Naive thymus-derived CD4-positive, alpha-beta T cell (primary cell): ENCODE results near the gene R3HDM1. TPM values are rescaled to one million over a fixed set of nuclear protein-coding genes. Genes with fewer than 3 reads are reported as not detected.

Experiments
- ATAC-seq: fragments of 150-1000 bp; cut with Tn5 transposase; 2 replicates; pipeline ENCODE4 v1.10.0; 2021; ENCODE audit warnings: mild to moderate bottlenecking, moderate library complexity
- CTCF ChIA-PET: fragments of 350-600 bp; sonication (Branson Sonifier 250); formaldehyde crosslinking; loops from one replicate; lab custom pipeline; 2021; ENCODE audit warnings: antibody characterized with exemption; lab: Charles Lee
- POLR2A ChIA-PET: fragments of 350-600 bp; sonication (Branson Sonifier 250); formaldehyde crosslinking; loops from one replicate; lab custom pipeline; 2021; ENCODE audit warnings: antibody characterized with exemption, inconsistent platforms; lab: Charles Lee
- DNase-seq, 9 donors: peaks; one replicate each; pipeline versions ENCODE4 v3.0.0 to v3.0.0-alpha.2; 2020 to 2022; ENCODE audit warnings: mixed read lengths in 1 of 9
- H3K27ac ChIP-seq: one replicate; pipeline ENCODE4 v1.7.0; 2013; ENCODE audit warnings: mild to moderate bottlenecking, low read depth, low read length, moderate library complexity
- H3K27me3 ChIP-seq, 2 donors: one replicate each; pipeline ENCODE4 v1.7.0; 2013; ENCODE audit warnings: low read length in 2 of 2, mild to moderate bottlenecking in 2 of 2, moderate library complexity in 2 of 2; ENCODE audit not compliant: control insufficient read depth in 2 of 2, insufficient read depth in 2 of 2
- H3K36me3 ChIP-seq, 3 experiments: 1 replicate in 2 of 3; 2 replicates in 1 of 3; pipeline ENCODE4 v1.7.0; 2013; ENCODE audit warnings: low read length in 3 of 3, mild to moderate bottlenecking in 3 of 3, moderate library complexity in 1 of 3; ENCODE audit not compliant: insufficient read depth in 3 of 3, control insufficient read depth in 2 of 3
- H3K4me1 ChIP-seq, 2 donors: one replicate each; pipeline ENCODE4 v1.7.0; 2013; ENCODE audit warnings: low read length in 2 of 2, mild to moderate bottlenecking in 2 of 2, moderate library complexity in 1 of 2; ENCODE audit not compliant: control insufficient read depth in 2 of 2, insufficient read depth in 2 of 2
- H3K4me3 ChIP-seq: 2 replicates; pipeline ENCODE4 v1.7.0; 2013; ENCODE audit warnings: mild to moderate bottlenecking, low read length
- H3K9me3 ChIP-seq, 3 experiments: 1 replicate in 2 of 3; 2 replicates in 1 of 3; pipeline ENCODE4 v1.7.0; 2013; ENCODE audit warnings: low read length in 3 of 3; ENCODE audit not compliant: control insufficient read depth in 2 of 3
- H3K27ac Mint-ChIP-seq, 9 donors: one replicate each; pipeline ENCODE4 v1.8.0; 2020 to 2022; ENCODE audit warnings: mixed read lengths in 9 of 9, mild to moderate bottlenecking in 8 of 9, moderate library complexity in 5 of 9, inconsistent platforms in 2 of 9
- H3K27me3 Mint-ChIP-seq, 5 donors: one replicate each; pipeline ENCODE4 v1.8.0; 2021 to 2022; ENCODE audit warnings: mixed read lengths in 5 of 5, mild to moderate bottlenecking in 1 of 5
- H3K36me3 Mint-ChIP-seq, 5 donors: one replicate each; pipeline ENCODE4 v1.8.0; 2020 to 2022; ENCODE audit warnings: mixed read lengths in 5 of 5, mild to moderate bottlenecking in 3 of 5, inconsistent platforms in 1 of 5
- H3K4me1 Mint-ChIP-seq, 7 donors: one replicate each; pipeline ENCODE4 v1.8.0; 2020 to 2022; ENCODE audit warnings: mixed read lengths in 7 of 7, mild to moderate bottlenecking in 3 of 7, inconsistent platforms in 1 of 7
- H3K4me3 Mint-ChIP-seq, 10 donors: one replicate each; pipeline ENCODE4 v1.8.0; 2020 to 2022; ENCODE audit warnings: mild to moderate bottlenecking in 10 of 10, mixed read lengths in 10 of 10, moderate library complexity in 6 of 10, inconsistent platforms in 2 of 10
- H3K9me3 Mint-ChIP-seq, 11 donors: one replicate each; pipeline ENCODE4 v1.8.0; 2020 to 2022; ENCODE audit warnings: mixed read lengths in 11 of 11, mild to moderate bottlenecking in 4 of 11, inconsistent platforms in 1 of 11, moderate library complexity in 1 of 11
- intact Hi-C, 2 donors: fragments of 100-400 bp; cut with micrococcal nuclease; formaldehyde crosslinking; loops; one replicate each; pipeline ENCODE4 v1.15.1; 2023
- polyA plus RNA-seq, 2 donors: library from polyadenylated mRNA; unstranded; fragments of 300-500 nt; fragmentation: Illumina TruSeq; gene quantifications; one replicate each; pipeline ENCODE4 v1.2.3, GENCODE V29; 2021
- total RNA-seq, 6 experiments: library from RNA in 5 of 6; stranded (reverse) in 5 of 6; gene quantifications; 1 replicate in 5 of 6; 2 replicates in 1 of 6; pipeline ENCODE4 v1.2.3 and lab custom pipeline; 2021 to 2026

R3HDM1 gene
- total and polyA plus RNA-seq, 7 experiments from 2014 or later: 21.0 to 58.2 (median 44.3) TPM

DNA sequence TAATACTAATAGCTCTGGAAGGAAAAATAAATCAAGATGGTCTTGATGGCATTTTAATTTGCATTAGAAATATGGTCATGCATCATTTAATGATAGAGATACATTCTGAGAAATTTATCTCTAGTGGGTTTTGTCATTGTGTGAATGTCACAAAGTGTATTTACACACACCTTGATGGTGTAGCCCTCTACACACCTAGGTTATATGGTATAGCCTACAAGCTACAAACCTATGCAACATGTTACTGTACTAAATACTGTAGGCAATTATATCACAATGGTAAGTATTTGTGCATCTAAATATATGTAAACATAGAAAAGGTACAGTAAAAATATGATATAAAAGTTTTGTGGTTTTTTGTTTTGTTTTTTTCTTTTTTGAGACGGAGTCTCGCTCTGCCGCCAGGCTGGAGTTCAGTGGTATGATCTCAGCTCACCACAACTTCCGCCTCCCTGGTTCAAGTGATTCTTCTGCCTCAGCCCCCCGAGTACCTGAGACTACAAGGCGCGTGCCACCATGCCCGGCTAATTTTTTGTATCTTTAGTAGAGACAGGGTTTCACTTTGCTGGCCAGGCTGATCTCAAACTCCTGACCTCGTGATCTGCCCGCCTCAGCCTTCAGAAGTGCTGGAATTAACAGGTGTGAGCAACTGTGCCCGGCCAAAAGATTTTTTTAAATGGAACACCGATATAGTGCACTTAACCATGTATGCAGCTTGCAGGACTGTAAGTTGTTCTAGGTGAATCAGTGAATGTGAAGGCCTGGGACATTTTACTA is 126.7 kb downstream of the R3HDM1 start:
- Mint-ChIP-seq H3K36me3 (peaks cover 13 to 52% (median 45%) of the 10 kb centered on the region in 5 donors), H3K4me1 (peaks cover 0 to 26% (median 12%) of the 10 kb centered on the region in 7 donors), H3K27ac (peak overlapping the region; percentile 58 to 97 (median 89)), H3K27me3 (no peaks in the 10 kb centered on the region), H3K9me3 (no peaks in the 10 kb centered on the region), H3K4me3 (peak overlapping the region; percentile 61 to 91 (median 82))
- no peaks in the 10 kb centered on the region for H3K27me3 ChIP-seq
- DNase-seq (peak in 8 of 9 donors; percentile 12 to 71 (median 64)), ATAC-seq (peak; percentile 81)
- CTCF ChIA-PET: interaction anchor here (2.2 kb wide), 1 partner anchor 52 kb away, joined by 10 read pairs; no protein-coding TSS in a partner anchor
- H3K27ac ChIP-seq: peak overlapping the region; percentile 42
- POLR2A ChIA-PET: interaction anchor here (1.1 kb wide), 1 partner anchor 9 kb away, joined by 3 read pairs; no protein-coding TSS in a partner anchor
- intact Hi-C loops: loop anchor here in 1 of 2 donors (1.0 kb wide), 1 partner anchor 127 kb away; the partner anchor contains the start of genes R3HDM1 and ZRANB3
- no peaks in the 10 kb centered on the region for H3K9me3 ChIP-seq
- no peak overlapping the region for H3K4me3 ChIP-seq
- H3K36me3 ChIP-seq: peaks cover 0 to 16% (median 0%) of the 10 kb centered on the region in 3 experiments
- H3K4me1 ChIP-seq: peaks cover 6% of the 10 kb centered on the region in 2 donors

DNA sequence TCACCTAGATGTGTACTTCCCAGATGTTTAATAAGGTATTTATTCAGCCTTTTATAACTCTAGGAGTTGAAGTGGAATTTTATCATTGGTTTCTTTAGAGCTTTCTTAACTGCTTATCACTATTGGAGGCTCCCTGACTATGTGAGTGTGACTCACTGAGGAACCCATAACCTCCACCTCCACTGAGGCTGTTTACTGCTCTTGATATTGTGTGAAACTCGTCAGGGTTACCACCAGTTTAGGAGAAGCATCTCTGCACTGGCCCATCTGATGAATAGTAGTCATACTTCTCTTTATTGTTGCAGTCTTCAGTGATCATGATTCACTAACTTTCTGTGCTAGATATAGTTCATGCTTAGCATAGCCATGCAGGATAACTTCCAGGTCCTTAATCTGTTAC is 130.8 kb downstream of the R3HDM1 start:
- Mint-ChIP-seq H3K4me1 (peaks cover 3 to 38% (median 22%) of the 10 kb centered on the region in 7 donors), H3K27me3 (no peaks in the 10 kb centered on the region), H3K4me3 (no peak overlapping the region), H3K36me3 (peaks cover 5 to 41% (median 31%) of the 10 kb centered on the region in 5 donors), H3K27ac (peak overlapping the region in 1 of 9 donors; percentile 1), H3K9me3 (no peaks in the 10 kb centered on the region)
- no peak overlapping the region for H3K27ac ChIP-seq
- intact Hi-C loops: no loop called here
- ATAC-seq (no peak), DNase-seq (no peak)
- peaks cover 6% of the 10 kb centered on the region in 2 donors for H3K4me1 ChIP-seq
- no peaks in the 10 kb centered on the region for H3K27me3 ChIP-seq
- no peaks in the 10 kb centered on the region for H3K9me3 ChIP-seq
- H3K4me3 ChIP-seq: no peak overlapping the region
- POLR2A ChIA-PET: no interaction called here
- H3K36me3 ChIP-seq: peaks cover 0 to 10% (median 0%) of the 10 kb centered on the region in 3 experiments
- CTCF ChIA-PET: no interaction called here

DNA sequence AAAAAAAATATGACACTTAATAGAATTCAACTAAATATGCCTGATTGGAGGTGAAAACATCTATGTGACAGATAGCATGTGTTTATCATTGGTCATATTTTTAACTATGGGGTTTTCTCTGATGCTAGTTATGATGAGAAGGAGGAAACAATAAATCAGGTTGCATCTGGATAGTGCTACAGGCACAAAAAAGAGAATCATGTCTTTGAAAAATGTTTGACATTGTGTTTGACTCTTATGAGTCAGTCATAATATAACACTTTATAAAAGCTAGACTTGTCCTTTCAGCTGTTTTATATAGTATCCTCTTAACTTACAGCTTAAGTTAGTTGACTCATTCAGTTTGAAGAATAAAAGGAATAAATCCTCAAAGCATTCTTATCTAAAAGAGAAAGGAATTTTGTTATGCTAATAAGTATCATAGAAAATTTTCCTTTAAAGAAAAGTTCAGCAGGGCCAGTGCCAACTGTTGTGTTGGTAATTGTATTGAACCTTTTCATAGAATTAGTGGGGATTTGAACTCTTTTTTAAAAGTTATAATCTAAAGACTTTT is 131.9 kb downstream of the R3HDM1 start:
- peaks cover 0 to 10% (median 0%) of the 10 kb centered on the region in 3 experiments for H3K36me3 ChIP-seq
- ChIA-PET CTCF (no interaction called here), POLR2A (interaction anchor here (0.6 kb wide), 1 partner anchor 97 kb away, joined by 3 read pairs; no protein-coding TSS in a partner anchor)
- peaks cover 5 to 46% (median 35%) of the 10 kb centered on the region in 5 donors for H3K36me3 Mint-ChIP-seq
- H3K27me3 ChIP-seq: no peaks in the 10 kb centered on the region
- peaks cover 3 to 32% (median 24%) of the 10 kb centered on the region in 7 donors for H3K4me1 Mint-ChIP-seq
- no peak overlapping the region for H3K4me3 ChIP-seq
- H3K4me1 ChIP-seq: no peaks in the 10 kb centered on the region
- H3K27ac Mint-ChIP-seq: no peak overlapping the region
- H3K27ac ChIP-seq: no peak overlapping the region
- intact Hi-C loops: no loop called here
- H3K9me3 Mint-ChIP-seq: no peaks in the 10 kb centered on the region
- ATAC-seq (no peak), DNase-seq (no peak)
- H3K27me3 Mint-ChIP-seq: no peaks in the 10 kb centered on the region
- no peaks in the 10 kb centered on the region for H3K9me3 ChIP-seq
- H3K4me3 Mint-ChIP-seq: no peak overlapping the region

DNA sequence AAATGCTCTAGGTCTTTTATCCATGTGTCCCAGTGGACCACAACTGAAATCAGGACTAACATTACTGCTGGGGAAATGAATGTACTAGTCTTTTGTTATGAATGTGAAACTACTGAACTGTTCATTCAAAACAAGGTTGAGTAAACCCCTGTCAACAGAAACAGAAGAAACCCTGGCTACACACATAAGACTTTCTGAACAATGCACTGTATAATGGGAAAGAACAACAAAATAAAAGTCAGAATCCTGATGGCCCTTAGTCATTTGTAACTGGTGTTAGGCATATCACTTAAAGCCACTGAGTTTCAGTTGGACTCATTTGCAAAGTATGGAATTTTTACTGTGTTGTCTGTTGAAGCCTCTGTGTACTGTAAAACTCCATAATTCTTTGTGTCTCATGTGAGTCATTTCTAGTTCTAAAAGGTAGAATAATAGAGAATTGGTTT is 133.4 kb downstream of the R3HDM1 start:
- Histone ChIP-seq H3K27ac (no peak overlapping the region), H3K9me3 (no peaks in the 10 kb centered on the region), H3K4me1 (no peaks in the 10 kb centered on the region), H3K4me3 (no peak overlapping the region), H3K27me3 (no peaks in the 10 kb centered on the region), H3K36me3 (peaks cover 0 to 10% (median 0%) of the 10 kb centered on the region in 3 experiments)
- H3K27me3 Mint-ChIP-seq: no peaks in the 10 kb centered on the region
- intact Hi-C loops: no loop called here
- peaks cover 3 to 29% (median 24%) of the 10 kb centered on the region in 7 donors for H3K4me1 Mint-ChIP-seq
- CTCF ChIA-PET: no interaction called here
- H3K9me3 Mint-ChIP-seq: no peaks in the 10 kb centered on the region
- ATAC-seq (no peak), DNase-seq (no peak)
- peaks cover 5 to 52% (median 35%) of the 10 kb centered on the region in 5 donors for H3K36me3 Mint-ChIP-seq
- POLR2A ChIA-PET: no interaction called here
- H3K4me3 Mint-ChIP-seq: no peak overlapping the region
- H3K27ac Mint-ChIP-seq: peak overlapping the region in 4 of 9 donors; percentile 2 to 32 (median 25)

DNA sequence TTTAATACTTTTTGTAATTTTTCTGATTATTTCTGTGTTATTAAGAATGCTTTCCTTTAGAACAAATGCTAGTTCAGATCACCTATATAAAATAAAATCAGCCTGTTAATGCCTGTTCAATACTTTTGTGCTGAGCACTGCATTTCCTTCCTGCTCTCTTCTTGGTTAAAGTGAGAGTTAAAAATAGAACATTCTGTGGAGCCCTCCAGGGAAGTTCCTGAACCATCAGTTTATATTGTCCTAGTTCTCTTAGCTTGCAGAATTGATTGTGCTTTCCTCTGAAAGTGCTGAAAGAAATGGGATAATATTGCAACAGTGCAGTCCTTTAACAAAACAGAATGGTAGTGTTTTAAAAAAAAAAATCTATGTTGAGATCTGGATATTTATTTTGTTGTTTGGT is 135.8 kb downstream of the R3HDM1 start:
- peaks cover 0 to 3% (median 0%) of the 10 kb centered on the region in 3 experiments for H3K36me3 ChIP-seq
- Mint-ChIP-seq H3K9me3 (no peaks in the 10 kb centered on the region), H3K27me3 (no peaks in the 10 kb centered on the region), H3K4me1 (peaks cover 3 to 25% (median 18%) of the 10 kb centered on the region in 7 donors), H3K36me3 (peaks cover 0 to 40% (median 25%) of the 10 kb centered on the region in 5 donors), H3K27ac (peak overlapping the region in 1 of 9 donors; percentile 21), H3K4me3 (no peak overlapping the region)
- H3K27ac ChIP-seq: no peak overlapping the region
- H3K4me3 ChIP-seq: no peak overlapping the region
- H3K4me1 ChIP-seq: no peaks in the 10 kb centered on the region
- H3K27me3 ChIP-seq: no peaks in the 10 kb centered on the region
- H3K9me3 ChIP-seq: no peaks in the 10 kb centered on the region
- ChIA-PET POLR2A (interaction anchor here (0.7 kb wide), 1 partner anchor 9 kb away, joined by 3 read pairs; no protein-coding TSS in a partner anchor), CTCF (no interaction called here)
- no peak for ATAC-seq
- intact Hi-C loops: no loop called here
- no peak for DNase-seq

DNA sequence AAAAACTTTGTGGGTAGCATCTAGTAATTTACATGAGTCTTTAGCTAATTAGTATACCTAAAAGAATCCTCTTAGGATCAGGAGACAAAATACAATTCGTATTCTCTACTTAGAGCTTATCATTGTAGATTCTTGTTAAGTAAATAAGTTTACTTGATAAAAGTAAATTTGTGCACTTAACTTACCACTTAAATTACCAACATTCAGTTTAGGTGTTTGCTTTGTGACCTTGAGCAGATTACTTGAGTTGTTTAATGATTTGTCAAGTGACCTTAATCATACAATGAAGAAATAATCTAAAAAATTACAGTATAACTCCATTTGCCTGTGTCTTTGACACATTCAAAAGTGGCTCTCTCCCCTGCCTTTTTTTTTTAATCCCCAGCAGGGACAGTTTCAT is 143.2 kb downstream of the R3HDM1 start:
- Histone ChIP-seq H3K4me1 (no peaks in the 10 kb centered on the region), H3K27me3 (no peaks in the 10 kb centered on the region), H3K36me3 (peaks cover 0 to 27% (median 0%) of the 10 kb centered on the region in 3 experiments), H3K9me3 (no peaks in the 10 kb centered on the region), H3K4me3 (no peak overlapping the region), H3K27ac (no peak overlapping the region)
- no peak for DNase-seq
- intact Hi-C loops: no loop called here
- CTCF ChIA-PET: no interaction called here
- H3K27me3 Mint-ChIP-seq: no peaks in the 10 kb centered on the region
- peaks cover 0 to 4% (median 0%) of the 10 kb centered on the region in 7 donors for H3K4me1 Mint-ChIP-seq
- no peak for ATAC-seq
- no peaks in the 10 kb centered on the region for H3K9me3 Mint-ChIP-seq
- H3K4me3 Mint-ChIP-seq: no peak overlapping the region
- POLR2A ChIA-PET: no interaction called here
- no peak overlapping the region for H3K27ac Mint-ChIP-seq
- peaks cover 0 to 45% (median 25%) of the 10 kb centered on the region in 5 donors for H3K36me3 Mint-ChIP-seq
